OCI-LY1 (cell line): ENCODE measurements around the gene RPL7A.

Experiments used
- CTCF ChIP-seq: fragments of 200-600 bp; sonication (generic), shearing (Covaris generic); IDR thresholded peaks from 2 replicates; pipeline ENCODE4 v1.5.1; 2017; ENCODE audit warnings: mild to moderate bottlenecking, antibody characterized with exemption, low read length, moderate library complexity, mixed read lengths
- EZH2 ChIP-seq: fragments of 200-600 bp; sonication (generic), shearing (Covaris generic); IDR thresholded peaks from 2 replicates; pipeline ENCODE4 v1.8.0; 2017; ENCODE audit warnings: borderline replicate concordance, mixed run types, mild to moderate bottlenecking, antibody characterized with exemption, low read length, moderate library complexity, mixed read lengths

DNA sequence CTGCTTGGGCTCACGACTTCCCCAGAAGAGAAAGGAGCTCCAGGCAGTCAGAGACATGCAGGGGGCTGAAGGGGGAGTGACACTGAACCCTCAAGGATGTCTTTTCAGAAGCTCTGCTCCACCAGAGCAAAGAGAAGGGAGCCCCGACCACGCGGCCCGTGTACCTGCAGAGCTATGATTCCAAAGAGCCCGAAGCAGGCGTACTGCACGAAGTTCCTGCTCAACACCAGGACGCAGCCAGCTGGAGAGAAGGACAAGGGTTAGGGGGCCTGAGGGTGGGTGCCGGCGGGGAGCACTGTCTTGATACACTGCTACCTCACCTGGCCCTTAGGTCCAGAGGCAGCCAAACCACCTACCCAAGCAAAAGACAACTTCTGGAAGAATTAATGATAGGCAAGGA, 18.4 kb downstream of the RPL7A start:
- TF ChIP-seq CTCF: no peak
- no peak for TF ChIP-seq EZH2
